Measurements from ENCODE around the gene VPS13C.

The VPS13C gene

GRCh38 chr15:61935493-61935892 is 124.8 kb downstream of the VPS13C start:
- no peak for DNase-seq
- peaks cover 3% of the 10 kb centered on the region; the same call in 1 of the 2 replicates for H3K36me3 ChIP-seq
- no peak overlapping the region for H3K4me3 ChIP-seq (ENCODE audit: low read depth, low read length)
- H3K27me3 ChIP-seq, result no peaks in the 10 kb centered on the region
- H3K9me3 ChIP-seq, result no peaks in the 10 kb centered on the region
- peaks cover 3% of the 10 kb centered on the region; the same call in 1 of the 2 replicates for H3K4me1 ChIP-seq
- no peak for TF ChIP-seq CTCF (IDR thresholded peaks at IDR 0.05; ENCODE audit: low read depth, low read length)

GRCh38 chr15:61929452-61929851 is 130.8 kb downstream of the VPS13C start:
- TF ChIP-seq CTCF (IDR thresholded peaks at IDR 0.05; ENCODE audit: low read depth, low read length), result no peak
- Histone ChIP-seq H3K4me3 (ENCODE audit: low read depth, low read length) (no peak overlapping the region), H3K36me3 (peaks cover 6% of the 10 kb centered on the region), H3K4me1 (peaks cover 2% of the 10 kb centered on the region; the same call in 1 of the 2 replicates), H3K27me3 (no peaks in the 10 kb centered on the region), H3K9me3 (no peaks in the 10 kb centered on the region)
- no peak for DNase-seq

- Histone ChIP-seq H3K27me3 (no peaks in the 10 kb centered on the region), H3K9me3 (no peaks in the 10 kb centered on the region), H3K36me3 (peaks cover 12% of the 10 kb centered on the region), H3K4me1 (no peaks in the 10 kb centered on the region), H3K4me3 (ENCODE audit: low read depth, low read length) (no peak overlapping the region)
- no peak for TF ChIP-seq CTCF (IDR thresholded peaks at IDR 0.05; ENCODE audit: low read depth, low read length)
- DNase-seq, result no peak
Measured at GRCh38 chr15:61923173-61923572, 137.1 kb downstream of the VPS13C start.

DNA sequence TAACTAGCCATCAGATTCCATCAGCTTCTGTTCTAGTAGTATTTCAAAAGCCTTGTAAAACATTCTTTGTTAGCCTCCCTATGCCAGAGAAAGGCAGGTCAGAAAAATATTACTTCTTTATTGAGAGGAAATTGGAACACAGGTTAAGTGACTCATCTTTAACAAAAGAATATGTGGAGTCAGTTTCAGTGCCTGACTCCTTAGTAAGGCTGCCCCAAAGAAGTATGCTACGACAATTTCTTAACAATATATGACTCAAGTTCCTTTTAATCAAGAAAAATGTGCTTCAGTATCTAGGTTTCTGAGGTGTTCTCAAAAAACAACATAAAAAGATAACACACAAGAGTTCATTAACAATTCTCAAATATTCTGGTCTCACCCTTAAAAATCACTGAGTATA is 139.2 kb downstream of the VPS13C start:
- Histone ChIP-seq H3K27me3 (no peaks in the 10 kb centered on the region), H3K4me3 (ENCODE audit: low read depth, low read length) (no peak overlapping the region), H3K4me1 (no peaks in the 10 kb centered on the region; the same call in 1 of the 2 replicates), H3K36me3 (peaks cover 16% of the 10 kb centered on the region), H3K9me3 (no peaks in the 10 kb centered on the region)
- TF ChIP-seq CTCF (IDR thresholded peaks at IDR 0.05; ENCODE audit: low read depth, low read length), result no peak
- no peak for DNase-seq

DNA sequence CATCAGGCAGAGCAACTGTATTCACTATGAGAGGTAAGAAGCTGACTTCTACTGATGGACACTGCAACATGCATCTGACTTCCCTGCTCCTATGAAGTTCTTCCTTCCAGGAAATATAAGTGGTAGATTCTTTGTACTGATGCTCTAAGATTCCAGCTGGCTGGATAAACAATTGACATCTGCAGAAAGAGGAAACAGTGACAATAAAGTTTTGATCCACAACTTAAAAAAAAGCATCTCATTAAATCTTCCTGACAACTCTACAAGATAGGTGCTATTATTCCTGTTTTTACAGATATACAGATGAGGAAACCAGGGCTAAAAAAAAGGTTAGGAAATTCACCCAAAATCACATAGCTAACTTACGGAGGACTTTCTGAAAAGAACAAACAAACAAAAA is 142.8 kb downstream of the VPS13C start:
- H3K36me3 ChIP-seq, result peaks cover 23% of the 10 kb centered on the region
- no peaks in the 10 kb centered on the region; the same call in 1 of the 2 replicates for H3K27me3 ChIP-seq
- DNase-seq, result no peak
- TF ChIP-seq CTCF (IDR thresholded peaks at IDR 0.05; ENCODE audit: low read depth, low read length), result no peak
- H3K9me3 ChIP-seq, result no peaks in the 10 kb centered on the region
- no peak overlapping the region for H3K4me3 ChIP-seq (ENCODE audit: low read depth, low read length)
- H3K4me1 ChIP-seq, result peaks cover 6% of the 10 kb centered on the region

GRCh38 chr15:61916104-61916503 is 144.1 kb downstream of the VPS13C start:
- Histone ChIP-seq H3K36me3 (peaks cover 21% of the 10 kb centered on the region), H3K4me1 (peaks cover 9% of the 10 kb centered on the region), H3K27me3 (no peaks in the 10 kb centered on the region; the same call in 1 of the 2 replicates), H3K4me3 (ENCODE audit: low read depth, low read length) (peak overlapping the region; percentile 32), H3K9me3 (no peaks in the 10 kb centered on the region)
- peak; percentile 64 for DNase-seq
- TF ChIP-seq CTCF (IDR thresholded peaks at IDR 0.05; ENCODE audit: low read depth, low read length), result peak; percentile 42
